Adrenal gland (tissue), 12 donors: Measurements from ENCODE around the gene MUC7. TPM values are rescaled to one million over a fixed set of nuclear protein-coding genes. Genes with fewer than 3 reads are reported as not detected.

Experiments used
- DNase-seq, 7 donors: peaks; one replicate each; pipeline ENCODE4 v3.0.0-alpha.2; 2019 to 2020
- H3K27ac ChIP-seq, 5 donors: fragments of 200-600 bp; sonication (generic) in 4 of 5; 1 replicate in 3 of 5; 2 replicates in 2 of 5; pipeline versions ENCODE4 v1.5.1 to v1.8.0; 2016 to 2020; ENCODE audit warnings: mild to moderate bottlenecking in 1 of 5
- H3K27me3 ChIP-seq: fragments of 200-600 bp; 2 replicates; pipeline ENCODE4 v1.8.0; 2021
- H3K36me3 ChIP-seq, 2 donors: fragments of 200-600 bp; replicated peaks in 1 of 2; 1 replicate in 1 of 2; 2 replicates in 1 of 2; pipeline versions ENCODE4 v1.5.1 to v1.8.0; 2018 to 2022
- H3K4me1 ChIP-seq, 2 donors: fragments of 200-600 bp; replicated peaks in 1 of 2; 1 replicate in 1 of 2; 2 replicates in 1 of 2; pipeline versions ENCODE4 v1.5.1 to v1.8.0; 2018 to 2021
- H3K4me3 ChIP-seq, 4 donors: fragments of 200-600 bp; sonication (generic) in 3 of 4; one replicate each; pipeline ENCODE4 v1.5.1; 2016 to 2018
- H3K9me3 ChIP-seq, 3 donors: fragments of 200-600 bp; sonication (generic) in 1 of 3; replicated peaks in 1 of 3; 1 replicate in 2 of 3; 2 replicates in 1 of 3; pipeline versions ENCODE4 v1.5.1 to v1.8.0; 2016 to 2021
- CTCF ChIP-seq, 6 experiments: fragments of 450-650 bp in 4 of 6; fragments of 200-600 bp in 2 of 6; sonication (generic) in 1 of 6; IDR thresholded peaks; 1 replicate in 5 of 6; 2 replicates in 1 of 6; pipeline versions ENCODE4 v1.5.1 to v1.8.0; 2016 to 2021; ENCODE audit warnings: antibody characterized with exemption in 6 of 6, mild to moderate bottlenecking in 2 of 6, moderate library complexity in 1 of 6
- POLR2A ChIP-seq, 2 donors: fragments of 450-650 bp; IDR thresholded peaks; one replicate each; pipeline ENCODE4 v1.6.1; 2017; ENCODE audit warnings: antibody characterized with exemption in 2 of 2, mild to moderate bottlenecking in 2 of 2, moderate library complexity in 1 of 2
- WGBS, 4 donors: extraction: QIAGEN DNeasy Blood & Tissue Kit in 2 of 4; methylation state at CpG; one replicate each; pipeline versions ENCODE4 v1.1.5 to v1.1.7; 2013 to 2017; 5-methylcytosine and 5-hydroxymethylcytosine counted together
- intact Hi-C, 2 donors: fragments of 100-400 bp; cut with DNase I; formaldehyde crosslinking; loops; one replicate each; pipeline versions ENCODE4 v1.14.1 to v1.15.0; 2022 to 2023
- polyA plus RNA-seq, 3 donors: library from polyadenylated mRNA; stranded (reverse); fragments of 200-250 nt in 2 of 3; fragments of 350-450 nt in 1 of 3; fragmentation: Illumina TruSeq in 1 of 3; extraction: RNeasy Lipid Tissue Mini Kit (QIAGEN cat#74804) in 1 of 3; gene quantifications; one replicate each; pipeline ENCODE4 v1.2.3, GENCODE V29; 2013 to 2014
- total RNA-seq, 9 donors: library from RNA; depleted of rRNA in 4 of 9; stranded (reverse); fragments of >200 nt in 4 of 9; fragments of 120-200 nt in 1 of 9; fragmentation: NEBNext Ultra II Directional in 1 of 9; extraction: Animal tissue kit (Norgen Biotek cat#: 25700) in 1 of 9; gene quantifications; one replicate each; pipeline versions ENCODE4 v1.1.0 to v1.2.4, GENCODE V29; 2013 to 2023
- donor health status: healthy with polysubstance abuse.
- donor health status: Bipolar disorder and iron deficiency.
- donor health status: DM: yes; HTN: yes; CAD: no.
- donor health status: DM: no; HTN: no; CAD: no.
- donor health status: DM: no; HTN: no; CAD: no.
- donor health status: DM: yes; HTN: yes; CAD: no.

Gene MUC7
- total and polyA plus RNA-seq, 12 donors: not detected

DNA sequence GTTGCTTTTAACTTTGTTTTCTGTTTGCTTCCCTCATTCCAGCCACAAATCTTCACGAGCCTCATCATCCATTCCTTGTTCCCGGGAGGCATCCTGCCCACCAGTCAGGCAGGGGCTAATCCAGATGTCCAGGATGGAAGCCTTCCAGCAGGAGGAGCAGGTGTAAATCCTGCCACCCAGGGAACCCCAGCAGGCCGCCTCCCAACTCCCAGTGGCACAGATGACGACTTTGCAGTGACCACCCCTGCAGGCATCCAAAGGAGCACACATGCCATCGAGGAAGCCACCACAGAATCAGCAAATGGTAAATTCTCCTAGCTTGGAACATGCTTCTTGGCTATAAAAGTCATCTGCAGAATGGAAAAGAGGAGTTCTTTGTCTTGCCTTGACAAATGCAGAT lies 59.0 kb downstream of the MUC7 start:
- H3K36me3 ChIP-seq: no peaks in the 10 kb centered on the region
- TF ChIP-seq POLR2A (IDR thresholded peaks at IDR 0.05): no peak
- TF ChIP-seq CTCF (IDR thresholded peaks at IDR 0.05): no peak
- WGBS, 4 donors: 57 to 69% (median 66%) methylated on average over 5 of the region's 5 CpGs

GRCh38 chr4:70531981-70532380 lies 60.0 kb downstream of the MUC7 start:
- DNase-seq: no peak
- WGBS, 4 donors: 46 to 70% (median 64%) methylated on average over 2 of the region's 2 CpGs
- intact Hi-C loops: no loop called here

More for the DNA sequence above, 59.0 kb downstream of the MUC7 start:
- no peak for DNase-seq
- H3K27me3 ChIP-seq: no peaks in the 10 kb centered on the region
- H3K9me3 ChIP-seq: no peaks in the 10 kb centered on the region
- H3K4me3 ChIP-seq: no peak overlapping the region
- no peaks in the 10 kb centered on the region for H3K4me1 ChIP-seq
- no peak overlapping the region for H3K27ac ChIP-seq
- intact Hi-C loops: no loop called here

More at GRCh38 chr4:70531981-70532380, 60.0 kb downstream of the MUC7 start:
- H3K27ac ChIP-seq: no peak overlapping the region
- no peaks in the 10 kb centered on the region for H3K4me1 ChIP-seq
- H3K36me3 ChIP-seq: no peaks in the 10 kb centered on the region
- no peak for TF ChIP-seq POLR2A (IDR thresholded peaks at IDR 0.05)
- TF ChIP-seq CTCF (IDR thresholded peaks at IDR 0.05): no peak
- H3K4me3 ChIP-seq: no peak overlapping the region
- no peaks in the 10 kb centered on the region for H3K27me3 ChIP-seq
- no peaks in the 10 kb centered on the region for H3K9me3 ChIP-seq

Other genes with a start within 250 kb of the MUC7 start
- not detected for gene FDCSP, start 246.1 kb upstream of the MUC7 start, total RNA-seq
- under 1 TPM in 1 of 3 donors, not detected in 2; 0.47 TPM for gene FDCSP, start 246.1 kb upstream of the MUC7 start, polyA plus RNA-seq
- not detected for gene CSN3, start 229.6 kb upstream of the MUC7 start, total RNA-seq
- gene CSN3, start 229.6 kb upstream of the MUC7 start, polyA plus RNA-seq: not detected
- gene CABS1, start 137.2 kb upstream of the MUC7 start, total RNA-seq: not detected
- not detected for gene CABS1, start 137.2 kb upstream of the MUC7 start, polyA plus RNA-seq
- not detected for gene SMR3A, start 111.4 kb upstream of the MUC7 start, total RNA-seq
- not detected for gene SMR3A, start 111.4 kb upstream of the MUC7 start, polyA plus RNA-seq
- gene SMR3B, start 89.1 kb upstream of the MUC7 start, total RNA-seq: 1 to 10 TPM in 1 of 9 donors, under 1 TPM in 1, not detected in 7; 0.47 to 1.5 TPM
- gene SMR3B, start 89.1 kb upstream of the MUC7 start, polyA plus RNA-seq: 1 to 10 TPM in 1 of 3 donors, not detected in 2; 8.9 TPM
- not detected for gene OPRPN, start 74.3 kb upstream of the MUC7 start, total RNA-seq
- not detected for gene OPRPN, start 74.3 kb upstream of the MUC7 start, polyA plus RNA-seq
- gene AMTN, start 46.4 kb downstream of the MUC7 start, total RNA-seq: not detected
- gene AMTN, start 46.4 kb downstream of the MUC7 start, polyA plus RNA-seq: not detected
- gene AMBN, start 120.1 kb downstream of the MUC7 start, total RNA-seq: not detected
- gene AMBN, start 120.1 kb downstream of the MUC7 start, polyA plus RNA-seq: not detected
- under 1 TPM in 1 of 9 donors, not detected in 8; 0.33 TPM for gene ENAM, start 156.5 kb downstream of the MUC7 start, total RNA-seq
- gene ENAM, start 156.5 kb downstream of the MUC7 start, polyA plus RNA-seq: under 1 TPM in 1 of 3 donors, not detected in 2; under 0.01 TPM
- gene JCHAIN, start 194.3 kb downstream of the MUC7 start, total RNA-seq: 10 to 100 TPM in 1 of 9 donors, 1 to 10 TPM in 5, under 1 TPM in 2, not detected in 1; 0.11 to 24.9 (median 1.9) TPM
- gene JCHAIN, start 194.3 kb downstream of the MUC7 start, polyA plus RNA-seq: 100 to 1,000 TPM in 1 of 3 donors, 1 to 10 TPM in 1, under 1 TPM in 1; 0.98 to 124 (median 8.3) TPM
- 10 to 100 TPM; 14.9 to 39.3 (median 23.1) TPM for gene UTP3, start 216.3 kb downstream of the MUC7 start, total RNA-seq
- 10 to 100 TPM; 31.9 to 51.1 (median 34.0) TPM for gene UTP3, start 216.3 kb downstream of the MUC7 start, polyA plus RNA-seq
- gene RUFY3, start 249.8 kb downstream of the MUC7 start, total RNA-seq: 100 to 1,000 TPM in 2 of 9 donors, 10 to 100 TPM in 7; 41.8 to 141 (median 87.3) TPM
- gene RUFY3, start 249.8 kb downstream of the MUC7 start, polyA plus RNA-seq: 100 to 1,000 TPM in 1 of 3 donors, 10 to 100 TPM in 2; 44.8 to 118 (median 67.7) TPM